NCI-H1092 treated with DMSO at 0.1 percent for 48 hours (cell line): Measurements from ENCODE around the gene PLA2G4F.

Experiments used
- DNase-seq: peaks from one replicate; lab custom pipeline; 2025; lab: John Stamatoyannopoulos, UW

PLA2G4F gene

DNA sequence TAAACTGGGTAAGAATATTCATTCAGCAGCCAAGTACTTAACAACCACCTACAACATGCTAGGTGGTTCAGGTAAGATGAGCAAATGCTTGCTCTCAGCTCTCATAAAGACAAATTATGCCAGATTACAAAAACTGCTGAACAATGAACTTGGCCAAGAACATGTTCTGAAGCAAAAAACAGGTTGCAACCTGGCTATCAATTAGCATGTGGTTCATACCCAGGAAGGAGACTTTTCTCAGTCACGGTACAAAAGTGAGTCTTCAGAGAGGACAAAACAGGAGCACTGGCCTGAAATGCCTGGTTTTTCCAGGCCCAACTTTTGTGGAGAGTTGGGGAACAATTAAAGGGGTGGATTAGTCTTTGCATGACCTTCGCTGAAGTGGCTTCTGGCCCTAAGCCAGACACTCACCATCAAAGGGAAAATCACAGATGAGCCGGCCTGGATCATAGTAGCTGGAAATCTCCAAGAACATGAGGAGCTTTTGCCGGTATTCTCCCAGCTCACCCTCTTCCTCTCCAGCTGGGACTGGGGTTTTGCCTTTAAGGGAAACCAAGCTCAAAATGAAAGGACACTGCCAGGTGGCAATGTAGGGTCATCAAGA is 7.6 kb upstream of the PLA2G4F start:
- no peak for DNase-seq

- no peak for DNase-seq
Observed at GRCh38 chr15:42163291-42163690, 6.9 kb upstream of the PLA2G4F start.

DNA sequence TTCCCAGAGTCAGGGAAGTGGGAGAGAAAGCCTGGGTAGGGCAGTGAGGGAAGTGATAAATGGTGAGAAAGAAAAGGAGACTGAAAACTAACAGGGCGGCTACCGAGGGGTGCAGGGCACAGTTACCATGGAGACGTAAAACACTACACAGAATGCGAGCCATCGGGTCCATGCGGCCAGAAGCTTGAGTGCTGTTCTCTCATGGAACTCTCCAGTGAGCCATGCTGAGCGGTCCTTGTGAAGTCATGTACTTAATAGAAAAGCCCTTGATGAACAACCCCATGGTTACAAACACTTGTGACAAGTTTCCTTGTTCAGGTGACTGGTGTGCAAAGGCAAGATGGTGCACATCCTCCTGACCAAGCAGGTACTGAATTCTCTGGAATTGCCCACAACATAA is 3.7 kb upstream of the PLA2G4F start:
- DNase-seq: no peak

GRCh38 chr15:42159381-42160015 is 3.1 kb upstream of the PLA2G4F start:
- DNase-seq: no peak

DNA sequence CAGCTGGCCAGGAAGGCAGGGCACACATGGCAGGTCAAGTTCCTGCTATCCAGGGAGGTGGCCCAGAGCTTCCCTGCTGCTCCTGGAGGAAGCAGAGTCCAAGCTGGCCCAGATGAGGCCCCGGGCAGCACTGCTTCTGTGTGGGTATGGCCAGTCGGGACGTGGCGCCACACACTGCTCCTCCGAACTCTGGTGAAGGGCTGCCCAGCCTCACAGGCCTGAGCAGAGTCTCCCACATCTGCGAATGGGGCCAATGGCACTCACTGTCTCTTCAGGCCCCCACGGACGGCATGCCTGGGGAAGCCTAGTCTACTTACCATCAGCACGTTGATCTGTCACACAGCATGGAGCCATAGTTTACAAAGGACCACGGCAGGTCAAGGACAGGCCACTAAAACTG is 2.5 kb upstream of the PLA2G4F start:
- no peak for DNase-seq

GRCh38 chr15:42157981-42158765 is 1.7 kb upstream of the PLA2G4F start:
- no peak for DNase-seq

GRCh38 chr15:42157381-42157780 is 945 bp upstream of the PLA2G4F start:
- DNase-seq: no peak

GRCh38 chr15:42155546-42156242 is 742 bp downstream of the PLA2G4F start:
- no peak for DNase-seq

GRCh38 chr15:42154956-42155355 is 1.5 kb downstream of the PLA2G4F start:
- no peak for DNase-seq

- DNase-seq: no peak
Observed at GRCh38 chr15:42154212-42154941, 2.1 kb downstream of the PLA2G4F start.

GRCh38 chr15:42153874-42154211 is 2.6 kb downstream of the PLA2G4F start:
- DNase-seq: no peak

- no peak for DNase-seq
Observed at GRCh38 chr15:42152921-42153698, 3.3 kb downstream of the PLA2G4F start.

DNA sequence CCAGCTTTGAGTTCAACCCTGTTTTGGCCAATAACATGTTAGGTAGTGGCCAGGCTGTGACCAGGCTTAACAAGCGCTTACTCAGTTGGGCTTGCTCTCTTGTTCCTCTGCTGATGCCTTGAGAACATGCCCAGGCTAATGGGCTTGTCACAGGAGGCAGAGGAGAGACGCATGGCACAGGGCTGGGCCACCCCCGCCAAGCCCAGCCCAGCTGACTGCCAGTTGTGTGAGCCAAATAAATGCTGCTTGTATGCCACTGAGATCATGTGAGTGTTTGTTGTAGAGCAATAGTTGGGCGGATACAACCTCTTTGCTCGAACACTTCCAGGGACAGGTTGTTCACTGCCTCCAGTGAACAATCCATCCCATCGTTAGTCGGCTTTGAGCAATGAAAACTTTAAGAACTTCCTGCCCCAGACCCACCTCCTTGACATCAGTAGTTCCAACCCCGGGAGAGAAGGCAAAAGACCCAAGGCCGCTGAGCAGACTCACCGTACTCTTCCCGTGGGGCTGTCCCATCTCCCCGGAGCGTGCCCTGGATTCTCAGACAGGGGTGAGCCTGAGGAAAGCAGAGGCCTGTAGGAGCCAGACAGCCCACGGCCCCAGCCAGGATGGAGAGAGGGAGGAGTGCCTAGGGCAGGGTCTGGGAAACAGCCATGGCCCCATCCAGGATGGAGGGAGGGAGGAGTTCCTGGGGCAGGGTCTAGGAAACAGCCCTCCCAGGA is 4.1 kb downstream of the PLA2G4F start:
- DNase-seq: no peak

- DNase-seq: no peak
Observed at GRCh38 chr15:42151736-42152135, 4.7 kb downstream of the PLA2G4F start.

DNA sequence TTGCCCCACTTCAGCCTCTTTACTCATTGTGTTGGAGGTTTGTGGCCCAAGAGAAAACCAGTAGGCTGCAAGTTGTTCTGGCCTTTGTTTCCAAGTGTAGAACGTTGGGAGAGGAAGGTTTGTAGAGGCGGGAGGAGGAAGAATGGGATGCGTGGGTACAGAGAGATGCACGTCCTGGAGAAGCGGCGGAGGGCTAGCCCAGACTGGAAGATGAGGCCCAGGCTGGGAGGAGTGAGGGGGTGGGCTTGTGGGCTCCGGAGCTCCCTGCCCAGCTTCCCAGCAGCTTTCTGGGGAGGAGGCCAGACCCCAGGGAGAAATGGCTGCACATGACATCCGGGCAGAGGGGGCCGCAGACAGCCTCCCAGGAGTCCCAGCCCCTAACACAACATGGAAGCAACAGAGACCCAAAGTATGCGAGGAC is 5.3 kb downstream of the PLA2G4F start:
- DNase-seq: no peak

GRCh38 chr15:42150219-42150970 is 6.0 kb downstream of the PLA2G4F start:
- DNase-seq: no peak

DNA sequence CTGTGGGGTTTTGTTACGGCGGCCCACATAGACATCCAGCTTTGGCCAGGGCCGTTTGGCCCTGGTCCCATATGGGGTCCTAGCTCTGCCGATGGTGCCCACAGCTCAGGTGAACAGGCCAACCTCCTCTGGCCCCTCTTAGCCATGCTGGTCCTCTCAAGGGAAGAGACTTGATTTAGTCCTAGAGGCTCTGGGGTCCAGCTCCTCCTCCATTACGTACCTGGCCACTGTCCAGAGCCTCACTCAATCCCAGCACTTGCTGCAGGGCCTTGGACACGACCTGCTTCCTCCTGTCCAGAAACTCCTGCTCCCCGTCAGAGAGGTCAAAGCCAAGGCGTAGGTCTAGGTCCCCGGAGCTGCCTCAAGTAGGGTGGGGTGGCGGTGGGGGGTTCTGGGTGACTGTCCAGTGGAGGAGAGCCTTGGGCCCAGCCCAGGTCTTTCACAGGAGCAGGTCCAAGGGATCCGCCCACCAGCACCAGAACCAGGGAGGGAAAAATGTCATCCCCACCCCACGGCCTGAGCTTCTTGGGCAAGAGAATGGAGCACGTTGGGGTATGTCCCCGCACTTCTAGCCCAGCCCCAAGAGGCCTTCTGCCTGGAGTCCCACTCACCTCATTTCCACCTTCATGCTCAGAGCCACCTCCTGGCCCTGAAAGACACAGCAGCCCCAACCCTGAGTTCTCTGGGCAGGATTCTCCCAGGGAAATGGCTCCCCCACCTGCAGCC is 6.8 kb downstream of the PLA2G4F start:
- DNase-seq: no peak

GRCh38 chr15:42148808-42149492 is 7.5 kb downstream of the PLA2G4F start:
- DNase-seq: no peak

- DNase-seq: no peak
Observed at GRCh38 chr15:42147431-42147735, 9.1 kb downstream of the PLA2G4F start.
